Stimulated activated CD8-positive, alpha-beta memory T cell treated with anti-CD3 and anti-CD28 coated beads, Interleukin-15, amount 100 ng/mL, for 48 hours (primary cell): ENCODE measurements around the gene AKAP6.

Experiments used
- DNase-seq, 2 donors: peaks; one replicate each; pipeline ENCODE4 v3.0.0-alpha.2; 2020; ENCODE audit warnings: low read depth in 2 of 2

AKAP6 gene

GRCh38 chr14:32620724-32621123 lies 291.6 kb downstream of the AKAP6 start:
- no peak for DNase-seq

- no peak for DNase-seq
Measured at GRCh38 chr14:32621585-32621984, 292.5 kb downstream of the AKAP6 start.

DNA sequence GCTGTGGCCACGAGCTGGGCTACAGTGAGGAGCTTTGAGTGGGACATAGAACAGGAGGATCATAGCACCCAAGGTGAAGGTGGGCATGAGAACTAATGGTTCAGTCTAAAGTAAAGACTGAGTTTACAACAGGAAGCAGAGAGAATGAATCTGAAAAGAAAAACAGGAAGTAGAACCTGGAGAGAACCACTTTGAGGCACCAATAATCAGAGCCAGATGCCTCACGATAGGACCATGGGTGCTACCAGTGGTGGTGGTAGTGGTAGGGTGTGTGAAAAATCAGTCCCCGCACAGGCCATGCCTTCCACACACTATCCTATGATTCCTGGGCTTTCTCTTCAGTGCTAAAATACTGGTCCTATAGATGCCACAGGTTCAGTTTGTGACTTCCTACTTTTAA lies 293.6 kb downstream of the AKAP6 start:
- DNase-seq: no peak

DNA sequence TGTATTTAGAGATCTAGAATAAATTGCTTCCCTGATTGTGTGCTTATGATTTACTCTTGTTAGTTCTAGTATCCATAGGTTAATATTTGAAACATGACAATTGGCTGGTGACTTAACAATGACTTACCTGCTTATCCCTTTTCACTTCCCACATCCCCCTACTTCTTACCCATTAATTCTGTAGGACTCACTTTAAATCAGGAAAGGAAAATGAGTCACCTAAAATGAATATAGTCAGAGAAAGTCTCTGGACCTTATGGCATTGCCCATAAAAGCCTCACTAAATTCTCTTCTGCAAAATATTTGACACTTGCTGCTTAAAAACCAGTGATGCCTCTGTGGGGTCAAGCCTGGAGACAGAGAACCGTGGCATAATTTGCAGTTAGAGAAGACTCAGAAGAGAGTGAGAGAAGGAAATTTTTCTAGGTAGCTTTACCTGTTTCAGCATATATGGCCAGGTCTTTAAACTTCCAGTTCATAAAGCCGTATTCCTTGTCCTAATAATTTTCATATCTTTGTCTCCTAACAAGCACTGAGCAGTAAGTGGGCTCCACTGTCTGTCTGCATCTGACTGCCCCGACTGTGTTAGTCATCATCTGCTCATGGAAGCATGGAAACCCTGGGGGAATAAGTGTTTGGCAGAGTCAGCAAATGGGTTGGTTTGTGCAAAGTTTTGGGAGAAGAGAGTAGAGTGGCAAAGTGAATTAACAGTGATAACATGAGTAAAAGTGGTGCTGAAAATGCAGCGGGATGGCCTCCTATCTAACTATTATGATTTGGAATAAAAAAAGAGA lies 294.4 kb downstream of the AKAP6 start:
- no peak for DNase-seq

DNA sequence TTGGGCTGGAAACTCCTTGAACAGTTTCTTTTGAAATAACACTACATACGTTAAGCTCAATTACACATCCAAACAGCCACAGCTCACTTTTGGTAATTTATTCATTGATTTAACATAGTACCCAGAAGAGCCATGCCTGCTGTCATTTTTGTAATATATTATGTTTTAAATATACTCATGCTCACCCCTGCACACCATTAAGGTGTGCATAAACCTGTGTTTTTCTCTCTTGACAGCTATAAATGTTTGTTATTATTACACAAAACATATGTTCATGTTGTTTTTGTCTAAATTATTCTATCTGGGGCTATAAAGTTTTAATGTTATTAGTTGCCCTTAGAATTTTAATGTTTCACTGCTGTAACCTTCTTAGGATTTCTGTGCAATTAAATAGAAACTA lies 296.1 kb downstream of the AKAP6 start:
- no peak for DNase-seq

- DNase-seq: no peak
Measured at GRCh38 chr14:32627545-32628298, 298.6 kb downstream of the AKAP6 start.

DNA sequence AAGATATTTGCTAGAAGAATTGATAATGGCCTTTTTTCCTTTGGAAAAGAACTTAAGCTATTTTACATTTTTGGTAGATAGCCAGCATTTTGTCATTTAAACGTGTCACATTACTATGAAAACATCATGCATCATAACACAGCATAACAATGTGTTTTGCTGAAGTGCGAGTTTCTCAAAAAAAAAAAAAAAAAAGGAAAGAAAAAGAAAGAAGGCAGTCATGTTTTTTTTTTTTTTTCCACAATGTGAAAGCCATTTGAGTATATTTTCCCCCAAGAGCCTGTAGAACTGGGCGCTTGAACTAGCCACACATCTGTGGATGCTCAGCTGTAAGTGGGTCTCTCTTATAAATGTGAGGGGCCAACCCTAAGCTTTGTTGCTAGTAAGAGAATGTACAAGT lies 300.1 kb downstream of the AKAP6 start:
- DNase-seq: no peak

DNA sequence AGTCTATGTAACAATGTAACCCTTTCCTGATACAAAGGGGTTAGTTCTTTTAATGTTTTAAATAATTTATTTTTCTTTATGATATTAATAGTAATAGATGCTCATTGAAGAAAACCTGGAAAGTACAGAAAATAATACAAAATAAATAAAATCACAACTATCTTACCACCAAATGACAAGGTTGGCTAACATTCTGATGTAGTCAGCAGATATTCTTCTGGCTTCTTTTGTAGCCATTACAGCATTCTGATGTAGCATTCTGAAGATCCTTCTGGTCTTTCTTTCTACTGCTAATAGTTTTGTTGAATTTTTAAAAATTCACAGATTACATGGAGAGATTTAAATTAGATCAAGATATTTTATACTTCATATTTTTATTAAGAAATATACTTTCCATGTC lies 301.6 kb downstream of the AKAP6 start:
- DNase-seq: no peak

DNA sequence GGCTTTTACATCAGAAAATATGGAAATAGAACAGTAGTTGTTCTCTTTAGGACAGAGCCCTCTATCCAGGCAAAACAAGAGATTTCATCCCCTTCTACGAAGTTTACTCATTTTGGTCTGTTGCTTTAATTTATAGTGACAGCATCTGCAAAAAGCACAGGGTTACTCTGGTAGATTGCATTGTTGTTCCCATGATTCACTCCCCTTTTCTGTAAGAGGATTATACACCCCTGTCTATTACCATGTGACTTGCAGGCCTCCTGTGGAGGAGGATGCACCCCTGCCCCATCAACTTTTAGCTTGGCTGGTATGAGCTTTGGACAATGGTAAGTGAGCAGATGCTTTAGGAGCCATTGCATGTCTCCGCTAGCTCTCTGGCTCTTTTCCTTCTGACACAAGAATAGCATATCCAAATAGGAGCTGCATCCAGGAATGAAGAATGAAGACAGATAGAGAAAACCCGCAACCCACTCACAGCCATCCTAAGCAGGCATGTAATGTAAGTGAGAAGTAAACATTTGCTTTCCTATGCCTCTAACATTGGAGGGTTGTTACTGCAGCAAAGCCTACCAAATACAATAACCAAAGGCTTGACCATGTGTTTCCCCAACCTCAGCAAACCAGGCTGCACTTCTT lies 304.2 kb downstream of the AKAP6 start:
- no peak for DNase-seq

GRCh38 chr14:32633930-32634329 lies 304.8 kb downstream of the AKAP6 start:
- no peak for DNase-seq

GRCh38 chr14:32635061-32635719 lies 306.1 kb downstream of the AKAP6 start:
- no peak for DNase-seq

DNA sequence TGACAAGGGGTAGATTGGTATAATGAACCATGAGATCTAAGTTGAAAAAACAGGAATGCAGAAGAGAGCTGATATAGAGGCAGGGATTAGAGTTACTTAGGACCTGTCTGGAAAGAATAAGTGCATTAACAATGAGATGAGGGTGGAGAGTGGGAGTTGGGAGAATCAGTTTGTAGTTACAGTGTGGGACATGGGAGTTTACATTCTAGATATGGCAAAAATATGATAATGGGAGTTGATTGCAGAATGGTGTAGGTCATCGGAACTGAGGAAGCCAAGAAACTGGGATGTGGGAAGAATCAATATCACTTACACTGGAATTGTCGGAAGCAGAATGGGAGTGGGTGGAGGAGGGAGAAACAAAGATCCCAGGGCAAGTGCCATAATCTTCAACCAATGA lies 308.5 kb downstream of the AKAP6 start:
- no peak for DNase-seq

- DNase-seq: no peak
Measured at GRCh38 chr14:32639208-32639607, 310.1 kb downstream of the AKAP6 start.

- no peak for DNase-seq
Measured at GRCh38 chr14:32645551-32645950, 316.5 kb downstream of the AKAP6 start.

- DNase-seq: no peak
Measured at GRCh38 chr14:32648434-32648833, 319.3 kb downstream of the AKAP6 start.

GRCh38 chr14:32650030-32650429 lies 320.9 kb downstream of the AKAP6 start:
- DNase-seq: no peak

DNA sequence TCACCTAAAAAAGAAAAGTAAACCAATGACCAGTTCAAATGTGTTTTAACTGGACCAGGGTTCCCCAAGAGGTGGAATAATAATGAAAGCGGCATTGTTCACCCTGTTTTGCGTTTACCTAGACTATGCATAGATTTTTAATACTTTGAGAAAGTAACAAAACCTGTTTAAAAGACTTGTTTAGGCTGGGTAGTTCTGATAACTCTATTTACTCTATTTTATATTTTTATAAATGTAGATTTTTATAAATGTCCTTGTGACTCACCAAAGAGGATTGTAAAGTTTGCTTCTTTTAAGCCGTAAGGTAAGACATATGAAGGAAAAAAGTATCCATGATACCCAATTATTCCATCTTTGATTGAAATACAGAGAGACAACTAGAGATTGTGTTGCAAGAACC lies 321.6 kb downstream of the AKAP6 start:
- DNase-seq: no peak

- DNase-seq: no peak
Measured at GRCh38 chr14:32654106-32654505, 325.0 kb downstream of the AKAP6 start.

DNA sequence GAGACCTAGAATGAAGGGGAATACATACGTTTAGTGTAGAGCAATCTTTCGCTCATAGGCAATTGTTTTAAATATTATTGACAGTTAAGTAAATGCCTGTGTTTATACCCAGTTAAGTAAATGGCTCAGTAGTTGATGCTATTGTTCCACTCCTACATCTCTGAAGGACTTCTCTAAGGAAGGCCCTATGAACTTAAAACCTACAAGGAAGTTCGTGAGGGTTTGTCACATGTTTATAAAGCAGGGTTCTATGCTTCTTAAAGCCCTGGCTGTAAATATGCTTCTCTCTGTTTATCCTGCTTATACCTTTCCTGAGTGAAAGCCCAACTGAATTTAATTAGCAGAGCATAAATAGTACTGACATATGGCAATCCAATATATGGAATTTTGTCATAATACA lies 327.5 kb downstream of the AKAP6 start:
- DNase-seq: no peak

GRCh38 chr14:32657081-32657480 lies 328.0 kb downstream of the AKAP6 start:
- no peak for DNase-seq

GRCh38 chr14:32661216-32661615 lies 332.1 kb downstream of the AKAP6 start:
- DNase-seq: no peak

DNA sequence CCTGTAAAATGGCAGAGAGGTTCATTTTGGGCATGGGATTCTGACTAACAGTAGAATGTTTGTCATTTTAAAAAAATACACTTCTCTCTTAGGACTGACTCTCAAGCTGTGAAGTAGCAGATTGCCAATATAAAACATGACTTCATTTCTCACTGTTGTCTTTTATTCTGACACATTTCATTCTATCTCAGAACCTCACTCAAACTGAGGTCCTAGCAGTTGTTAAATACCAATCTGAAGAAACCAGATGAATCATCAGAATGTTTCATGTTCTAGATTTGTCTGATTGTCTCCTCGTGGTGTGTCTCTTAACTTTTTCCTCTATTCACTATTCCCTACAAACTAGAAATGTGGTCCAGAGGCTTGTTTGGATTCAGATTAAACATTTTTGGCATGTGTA lies 333.1 kb downstream of the AKAP6 start:
- no peak for DNase-seq
